AG04450 (cell line): ENCODE results near the gene MED26. TPM values are rescaled to one million over a fixed set of nuclear protein-coding genes. Genes with fewer than 3 reads are reported as not detected.

ENCODE experiments used
- CTCF ChIA-PET: fragments of 300-600, 350-600 bp; formaldehyde crosslinking; extraction: SDS; loops from one replicate; lab custom pipeline; 2022; ENCODE audit warnings: antibody characterized with exemption, inconsistent platforms; lab: Charles Lee
- POLR2A ChIA-PET: fragments of 350-600 bp; formaldehyde crosslinking; extraction: SDS; loops from one replicate; lab custom pipeline; 2021; ENCODE audit warnings: antibody characterized with exemption, inconsistent platforms; lab: Yijun Ruan, JAX
- DNase-seq: peaks from one replicate; pipeline ENCODE4 v3.0.0-alpha.2; 2011; ENCODE audit warnings: low read depth, low spot score
- H3K27ac ChIP-seq: one replicate; pipeline ENCODE4 v1.5.1; 2012; ENCODE audit warnings: low read depth, low read length, control low read depth
- H3K27me3 ChIP-seq: one replicate; pipeline ENCODE4 v1.6.0; 2012; ENCODE audit warnings: low read length; ENCODE audit not compliant: control insufficient read depth, insufficient read depth
- H3K4me3 ChIP-seq: 2 replicates; pipeline ENCODE4 v1.5.1; 2011; ENCODE audit warnings: mild to moderate bottlenecking, low read depth, low read length, control low read depth
- H3K9me3 ChIP-seq: 2 replicates; pipeline ENCODE4 v1.5.1; 2012; ENCODE audit warnings: low read length; ENCODE audit not compliant: control insufficient read depth, insufficient read depth
- polyA plus RNA-seq: library from polyadenylated mRNA; depleted of rRNA; stranded (reverse); fragments of >200 nt; gene quantifications from 2 replicates; pipeline ENCODE4 v1.2.3, GENCODE V29; 2011
- TF ChIP-seq, protein P1 (sequence below): IDR thresholded peaks from 2 replicates; pipeline ENCODE4 v1.5.1; 2011; ENCODE audit warnings: low read depth, low read length, control low read depth, inconsistent platforms

MED26 gene
- polyA plus RNA-seq, 1 experiment = 3.0 TPM

DNA sequence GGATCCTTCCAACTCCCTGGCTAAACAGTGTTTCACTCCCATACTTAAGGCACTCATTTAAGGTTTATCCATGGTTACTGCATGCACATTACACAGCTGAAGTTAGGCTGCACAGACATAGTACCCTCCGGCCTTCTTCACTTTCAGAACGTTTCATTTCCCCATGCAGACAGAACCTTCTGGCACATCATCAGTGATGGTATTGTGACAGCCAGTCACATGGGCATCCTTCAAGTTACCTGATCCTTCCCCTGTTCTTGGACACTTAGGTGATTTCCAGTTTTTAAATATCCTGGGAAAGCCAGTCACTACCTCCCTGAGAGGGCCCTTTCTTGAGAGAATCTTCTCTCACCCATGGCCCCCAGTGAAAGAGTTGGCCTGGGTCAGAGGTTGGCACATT lies 22.8 kb upstream of the MED26 start:
- ChIA-PET CTCF (interaction anchor here (0.5 kb wide), 1 partner anchor 220 kb away, joined by 3 read pairs; no protein-coding TSS in a partner anchor), POLR2A (no interaction called here)
- H3K4me3 ChIP-seq = no peak overlapping the region
- no peaks in the 10 kb centered on the region for H3K9me3 ChIP-seq
- TF ChIP-seq, protein P1, sequence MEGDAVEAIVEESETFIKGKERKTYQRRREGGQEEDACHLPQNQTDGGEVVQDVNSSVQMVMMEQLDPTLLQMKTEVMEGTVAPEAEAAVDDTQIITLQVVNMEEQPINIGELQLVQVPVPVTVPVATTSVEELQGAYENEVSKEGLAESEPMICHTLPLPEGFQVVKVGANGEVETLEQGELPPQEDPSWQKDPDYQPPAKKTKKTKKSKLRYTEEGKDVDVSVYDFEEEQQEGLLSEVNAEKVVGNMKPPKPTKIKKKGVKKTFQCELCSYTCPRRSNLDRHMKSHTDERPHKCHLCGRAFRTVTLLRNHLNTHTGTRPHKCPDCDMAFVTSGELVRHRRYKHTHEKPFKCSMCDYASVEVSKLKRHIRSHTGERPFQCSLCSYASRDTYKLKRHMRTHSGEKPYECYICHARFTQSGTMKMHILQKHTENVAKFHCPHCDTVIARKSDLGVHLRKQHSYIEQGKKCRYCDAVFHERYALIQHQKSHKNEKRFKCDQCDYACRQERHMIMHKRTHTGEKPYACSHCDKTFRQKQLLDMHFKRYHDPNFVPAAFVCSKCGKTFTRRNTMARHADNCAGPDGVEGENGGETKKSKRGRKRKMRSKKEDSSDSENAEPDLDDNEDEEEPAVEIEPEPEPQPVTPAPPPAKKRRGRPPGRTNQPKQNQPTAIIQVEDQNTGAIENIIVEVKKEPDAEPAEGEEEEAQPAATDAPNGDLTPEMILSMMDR = no peak
- H3K27me3 ChIP-seq = no peaks in the 10 kb centered on the region
- no peak for DNase-seq
- no peak overlapping the region for H3K27ac ChIP-seq

DNA sequence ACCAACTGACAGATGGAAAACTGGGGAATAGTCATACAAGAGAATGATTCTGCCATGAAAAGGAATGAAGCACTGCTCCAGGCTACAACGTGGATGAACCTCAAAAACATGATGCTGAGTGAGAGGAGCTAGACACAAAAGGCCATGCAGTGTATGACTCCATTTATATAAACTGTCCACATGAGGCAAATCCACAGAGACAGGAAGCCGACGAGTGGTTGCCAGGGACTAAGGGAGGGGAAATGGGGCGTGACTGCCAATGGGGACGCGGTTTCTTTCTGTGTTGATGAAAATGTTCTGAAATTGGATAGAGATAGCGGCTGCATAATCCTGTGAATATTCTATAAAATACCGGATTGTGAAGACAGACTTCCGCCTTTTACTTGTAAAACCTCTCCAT lies 21.7 kb upstream of the MED26 start:
- Histone ChIP-seq H3K27me3 (no peaks in the 10 kb centered on the region), H3K27ac (no peak overlapping the region), H3K9me3 (no peaks in the 10 kb centered on the region), H3K4me3 (no peak overlapping the region)
- ChIA-PET CTCF (interaction anchor here (0.5 kb wide), 1 partner anchor 122 kb away, joined by 10 read pairs; no protein-coding TSS in a partner anchor), POLR2A (no interaction called here)
- TF ChIP-seq, protein P1 = no peak
- no peak for DNase-seq

DNA sequence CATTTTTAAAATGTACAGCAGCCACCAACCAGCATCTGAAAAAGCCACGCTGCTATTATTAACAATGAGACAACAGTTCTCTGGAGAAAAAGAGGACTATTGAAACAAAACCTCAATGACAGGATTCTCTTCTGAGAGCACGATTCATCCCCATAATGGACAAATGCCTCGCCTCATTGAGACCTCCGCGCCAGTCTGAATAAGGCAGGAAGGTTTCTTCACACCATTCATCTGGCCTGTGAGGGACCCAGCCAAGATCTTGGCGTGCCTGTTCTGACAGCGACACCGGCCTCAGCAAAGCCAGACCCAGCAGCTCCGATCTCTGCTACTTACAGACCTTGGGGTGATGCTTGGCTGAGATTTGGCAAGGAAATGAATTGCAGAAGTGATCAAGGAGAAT lies 17.1 kb upstream of the MED26 start:
- H3K9me3 ChIP-seq = no peaks in the 10 kb centered on the region
- no peak overlapping the region for H3K27ac ChIP-seq
- ChIA-PET CTCF (interaction anchor here (0.6 kb wide), 1 partner anchor 127 kb away, joined by 4 read pairs; no protein-coding TSS in a partner anchor), POLR2A (no interaction called here)
- H3K4me3 ChIP-seq = no peak overlapping the region
- TF ChIP-seq, protein P1 = no peak
- no peak for DNase-seq
- H3K27me3 ChIP-seq = no peaks in the 10 kb centered on the region

DNA sequence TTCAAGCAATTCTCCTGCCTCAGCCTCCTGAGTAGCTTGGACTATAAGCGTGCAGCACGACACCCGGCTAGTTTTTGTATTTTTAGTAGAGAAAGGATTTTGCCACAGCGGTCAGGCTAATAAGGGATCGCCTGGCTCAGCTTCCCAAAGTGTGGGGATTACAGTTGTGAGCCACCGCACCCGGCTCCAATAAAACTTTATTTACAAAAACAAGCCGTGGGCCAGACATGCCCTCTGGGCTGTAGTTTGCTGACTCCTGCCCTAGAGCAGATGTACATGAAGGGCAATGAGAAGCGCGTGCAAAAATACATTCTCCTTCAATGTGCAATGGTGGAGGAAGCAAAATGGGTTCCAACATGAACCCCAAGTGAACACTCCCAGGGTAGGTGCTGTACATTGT lies 13.7 kb upstream of the MED26 start:
- H3K9me3 ChIP-seq = no peaks in the 10 kb centered on the region
- POLR2A ChIA-PET = no interaction called here
- H3K27ac ChIP-seq = no peak overlapping the region
- CTCF ChIA-PET = no interaction called here
- TF ChIP-seq, protein P1 = no peak
- H3K27me3 ChIP-seq = no peaks in the 10 kb centered on the region
- H3K4me3 ChIP-seq = no peak overlapping the region
- DNase-seq = no peak

DNA sequence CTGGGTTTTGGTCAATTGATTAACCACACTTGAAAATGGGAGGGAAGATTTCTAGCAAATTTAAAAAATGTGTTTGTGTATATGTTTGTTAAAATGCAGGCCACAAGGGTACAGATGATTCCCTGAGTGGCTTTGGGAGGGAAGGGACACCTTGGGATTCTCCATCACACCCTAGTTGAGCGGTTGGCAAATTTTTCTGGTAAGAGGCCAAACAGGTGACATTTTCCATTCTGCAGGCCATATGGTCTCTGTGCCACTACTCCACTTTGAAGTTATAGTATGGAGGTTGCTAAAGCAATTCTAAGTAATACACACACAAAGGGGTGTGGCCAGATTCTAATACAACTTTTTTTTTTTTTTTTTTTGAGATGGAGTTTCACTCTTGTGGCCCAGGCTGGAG lies 12.9 kb upstream of the MED26 start:
- ChIA-PET POLR2A (no interaction called here), CTCF (no interaction called here)
- no peak overlapping the region for H3K27ac ChIP-seq
- TF ChIP-seq, protein P1 = no peak
- no peaks in the 10 kb centered on the region for H3K9me3 ChIP-seq
- no peak overlapping the region for H3K4me3 ChIP-seq
- DNase-seq = no peak
- H3K27me3 ChIP-seq = no peaks in the 10 kb centered on the region
